ENCODE data around the gene FAM181A. TPM values are rescaled to one million over a fixed set of nuclear protein-coding genes. Genes with fewer than 3 reads are reported as not detected.
A peak's percentile ranks its signal among the peaks of the same experiment; 100 is the strongest.

Gene FAM181A
- total RNA-seq, 1 donor from 2014 or later: not detected

GRCh38 chr14:93937519-93937918 lies 10.4 kb downstream of the FAM181A start:
- peak overlapping the region; percentile 66 for H3K4me3 Mint-ChIP-seq

GRCh38 chr14:93938751-93939303 lies 11.7 kb downstream of the FAM181A start:
- Mint-ChIP-seq H3K4me3 (peak overlapping the region; percentile 71), H3K4me1 (peaks cover 47% of the 10 kb centered on the region), H3K27ac (no peak overlapping the region), H3K36me3 (no peaks in the 10 kb centered on the region), H3K9me3 (no peaks in the 10 kb centered on the region), H3K27me3 (ENCODE audit: insufficient read depth, low read depth) (peaks cover 27% of the 10 kb centered on the region)
- no peaks in the 10 kb centered on the region for H4K20me1 ChIP-seq (ENCODE audit: low read depth)
- peak overlapping the region; percentile 48 for H3K4me2 ChIP-seq
- no peaks in the 10 kb centered on the region for H3K9me3 ChIP-seq (ENCODE audit: low read depth)
- no peak overlapping the region for H3K9ac ChIP-seq
- DNase-seq (ENCODE audit: low spot score): no peak
- peak overlapping the region; percentile 31 for H3K4me3 ChIP-seq
- peaks cover 32% of the 10 kb centered on the region for H3K27me3 ChIP-seq
- peaks cover 12% of the 10 kb centered on the region for H3F3A ChIP-seq (ENCODE audit: low read depth)
- peak overlapping the region; percentile 71 for H2AFZ ChIP-seq (replicated peaks)
- no peaks in the 10 kb centered on the region for H3K36me3 ChIP-seq
- no peaks in the 10 kb centered on the region for H3K79me2 ChIP-seq (ENCODE audit: low read depth)
- H3K4me1 ChIP-seq: peaks cover 5% of the 10 kb centered on the region
- H3K27ac ChIP-seq: no peak overlapping the region
- TF ChIP-seq EZH2 (IDR thresholded peaks at IDR 0.05) (no peak), EZH2phosphoT487 (IDR thresholded peaks at IDR 0.05) (no peak)
- TF ChIP-seq, protein P1, sequence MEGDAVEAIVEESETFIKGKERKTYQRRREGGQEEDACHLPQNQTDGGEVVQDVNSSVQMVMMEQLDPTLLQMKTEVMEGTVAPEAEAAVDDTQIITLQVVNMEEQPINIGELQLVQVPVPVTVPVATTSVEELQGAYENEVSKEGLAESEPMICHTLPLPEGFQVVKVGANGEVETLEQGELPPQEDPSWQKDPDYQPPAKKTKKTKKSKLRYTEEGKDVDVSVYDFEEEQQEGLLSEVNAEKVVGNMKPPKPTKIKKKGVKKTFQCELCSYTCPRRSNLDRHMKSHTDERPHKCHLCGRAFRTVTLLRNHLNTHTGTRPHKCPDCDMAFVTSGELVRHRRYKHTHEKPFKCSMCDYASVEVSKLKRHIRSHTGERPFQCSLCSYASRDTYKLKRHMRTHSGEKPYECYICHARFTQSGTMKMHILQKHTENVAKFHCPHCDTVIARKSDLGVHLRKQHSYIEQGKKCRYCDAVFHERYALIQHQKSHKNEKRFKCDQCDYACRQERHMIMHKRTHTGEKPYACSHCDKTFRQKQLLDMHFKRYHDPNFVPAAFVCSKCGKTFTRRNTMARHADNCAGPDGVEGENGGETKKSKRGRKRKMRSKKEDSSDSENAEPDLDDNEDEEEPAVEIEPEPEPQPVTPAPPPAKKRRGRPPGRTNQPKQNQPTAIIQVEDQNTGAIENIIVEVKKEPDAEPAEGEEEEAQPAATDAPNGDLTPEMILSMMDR (IDR thresholded peaks at IDR 0.05): no peak

More at GRCh38 chr14:93937519-93937918, 10.4 kb downstream of the FAM181A start:
- H3K27me3 ChIP-seq: peaks cover 32% of the 10 kb centered on the region
- no peaks in the 10 kb centered on the region for H3K36me3 Mint-ChIP-seq
- peaks cover 5% of the 10 kb centered on the region for H3K4me1 ChIP-seq
- H3K9me3 Mint-ChIP-seq: no peaks in the 10 kb centered on the region
- peaks cover 25% of the 10 kb centered on the region for H3K27me3 Mint-ChIP-seq (ENCODE audit: insufficient read depth, low read depth)
- DNase-seq (ENCODE audit: low spot score): no peak
- TF ChIP-seq EZH2phosphoT487 (IDR thresholded peaks at IDR 0.05) (no peak), EZH2 (IDR thresholded peaks at IDR 0.05) (no peak)
- TF ChIP-seq, protein P1 (IDR thresholded peaks at IDR 0.05): no peak
- no peak overlapping the region for H2AFZ ChIP-seq (replicated peaks)
- H4K20me1 ChIP-seq (ENCODE audit: low read depth): no peaks in the 10 kb centered on the region
- no peaks in the 10 kb centered on the region for H3K79me2 ChIP-seq (ENCODE audit: low read depth)
- H3K9me3 ChIP-seq (ENCODE audit: low read depth): no peaks in the 10 kb centered on the region
- no peak overlapping the region for H3K27ac Mint-ChIP-seq
- peaks cover 12% of the 10 kb centered on the region for H3F3A ChIP-seq (ENCODE audit: low read depth)
- H3K4me3 ChIP-seq: no peak overlapping the region
- H3K36me3 ChIP-seq: no peaks in the 10 kb centered on the region
- no peak overlapping the region for H3K9ac ChIP-seq
- H3K4me2 ChIP-seq: no peak overlapping the region
- H3K4me1 Mint-ChIP-seq: peaks cover 44% of the 10 kb centered on the region
- no peak overlapping the region for H3K27ac ChIP-seq

GRCh38 chr14:93939304-93940229 lies 12.4 kb downstream of the FAM181A start:
- Histone ChIP-seq H3K4me1 (peaks cover 5% of the 10 kb centered on the region), H4K20me1 (ENCODE audit: low read depth) (no peaks in the 10 kb centered on the region), H2AFZ (replicated peaks) (peak overlapping the region; percentile 71), H3K27me3 (peaks cover 32% of the 10 kb centered on the region), H3K4me2 (peak overlapping the region; percentile 48), H3F3A (ENCODE audit: low read depth) (peaks cover 12% of the 10 kb centered on the region), H3K79me2 (ENCODE audit: low read depth) (no peaks in the 10 kb centered on the region), H3K9ac (no peak overlapping the region), H3K9me3 (ENCODE audit: low read depth) (no peaks in the 10 kb centered on the region), H3K4me3 (peak overlapping the region; percentile 31), H3K36me3 (no peaks in the 10 kb centered on the region), H3K27ac (no peak overlapping the region)
- Mint-ChIP-seq H3K27me3 (ENCODE audit: insufficient read depth, low read depth) (peaks cover 27% of the 10 kb centered on the region), H3K4me3 (peak overlapping the region; percentile 48), H3K9me3 (no peaks in the 10 kb centered on the region), H3K27ac (no peak overlapping the region), H3K36me3 (no peaks in the 10 kb centered on the region), H3K4me1 (peaks cover 46% of the 10 kb centered on the region)
- TF ChIP-seq, protein P1 (IDR thresholded peaks at IDR 0.05): peak; percentile 83
- TF ChIP-seq EZH2 (IDR thresholded peaks at IDR 0.05): no peak
- peak; percentile 93 for DNase-seq (ENCODE audit: low spot score)
